GM12878 (cell line): ENCODE measurements around the gene TRIM3. TPM values are rescaled to one million over a fixed set of nuclear protein-coding genes. Genes with fewer than 3 reads are reported as not detected.

Experiments
- ATAC-seq: fragments of 200-7000 bp; cut with Tn5 transposase; 3 replicates; pipeline ENCODE4 v1.9.1; 2020; ENCODE audit warnings: mild to moderate bottlenecking, moderate library complexity
- BruUV-seq: library from RNA; stranded (reverse); fragments of 400-500 nt; replicated peaks from 2 replicates; lab custom pipeline; 2021; lab: Mats Ljungman, UMichigan
- CTCF ChIA-PET: fragments of 300-600 bp; sonication (Branson Sonifier 250); formaldehyde crosslinking; extraction: SDS; loops from one replicate; lab custom pipeline; 2021; ENCODE audit warnings: inconsistent platforms; lab: Yijun Ruan, JAX
- POLR2A ChIA-PET: fragments of 350-600 bp; formaldehyde crosslinking; extraction: SDS; loops from one replicate; lab custom pipeline; 2021; ENCODE audit warnings: inconsistent platforms; lab: Charles Lee
- RAD21 ChIA-PET: fragments of 300-600 bp; sonication (Branson Sonifier 250); formaldehyde crosslinking; loops from one replicate; lab custom pipeline; 2023; ENCODE audit warnings: antibody characterized with exemption; ENCODE audit not compliant: unreplicated experiment; lab: Charles Lee
- SMC1A ChIA-PET: fragments of 300-600 bp; sonication (Branson Sonifier 250); formaldehyde crosslinking; loops from one replicate; lab custom pipeline; 2023; ENCODE audit not compliant: unreplicated experiment, uncharacterized antibody; lab: Charles Lee
- DNase-seq: peaks from one replicate; pipeline ENCODE4 v3.0.0-alpha.2; 2011; ENCODE audit warnings: low read depth, low spot score
- FAIRE-seq: peaks from 3 replicates; lab custom pipeline; 2011; peaks lifted over from hg19 to GRCh38; lab: Jason Lieb, UNC
- H2AFZ ChIP-seq: 2 replicates; pipeline ENCODE4 v1.6.0; 2011; ENCODE audit warnings: low read depth, low read length, control low read depth; ENCODE audit not compliant: control insufficient read depth
- H3K27ac ChIP-seq: 2 replicates; pipeline ENCODE4 v1.5.1; 2011; ENCODE audit warnings: control low read depth; ENCODE audit not compliant: control insufficient read depth, insufficient read depth
- H3K27me3 ChIP-seq, 2 experiments: replicated peaks in 1 of 2; 2 replicates each; pipeline versions ENCODE4 v1.6.0 to v1.6.1; 2011; ENCODE audit warnings: low read length in 1 of 2; ENCODE audit not compliant: control insufficient read depth in 2 of 2, insufficient read depth in 2 of 2
- H3K36me3 ChIP-seq, 2 experiments: 2 replicates each; pipeline ENCODE4 v1.5.1; 2011; ENCODE audit warnings: low read length in 1 of 2; ENCODE audit not compliant: control insufficient read depth in 2 of 2, insufficient read depth in 2 of 2
- H3K4me1 ChIP-seq: 2 replicates; pipeline ENCODE4 v1.6.1; 2011; ENCODE audit warnings: mild to moderate bottlenecking, low read length, moderate library complexity, mixed read lengths; ENCODE audit not compliant: control insufficient read depth, insufficient read depth
- H3K4me2 ChIP-seq: 2 replicates; pipeline ENCODE4 v1.6.0; 2011; ENCODE audit warnings: control low read depth; ENCODE audit not compliant: control insufficient read depth, insufficient read depth
- H3K4me3 ChIP-seq: fragments of 200-600 bp; sonication (generic); 2 replicates; pipeline ENCODE4 v1.5.1; 2016
- H3K79me2 ChIP-seq: 2 replicates; pipeline ENCODE4 v1.6.0; 2011; ENCODE audit warnings: low read length; ENCODE audit not compliant: control insufficient read depth, insufficient read depth
- H3K9ac ChIP-seq: 2 replicates; pipeline ENCODE4 v1.8.0; 2011; ENCODE audit warnings: low read length, control low read depth, mixed read lengths; ENCODE audit not compliant: control insufficient read depth, insufficient read depth
- H3K9me3 ChIP-seq: replicated peaks from 3 replicates; pipeline ENCODE4 v1.5.1; 2011; ENCODE audit warnings: mild to moderate bottlenecking, low read length; ENCODE audit not compliant: control insufficient read depth, insufficient read depth
- H4K20me1 ChIP-seq: 2 replicates; pipeline ENCODE4 v1.6.0; 2011; ENCODE audit not compliant: control insufficient read depth, insufficient read depth
- CBX3 ChIP-seq: fragments of 200-600 bp; sonication (generic); IDR thresholded peaks from 2 replicates; pipeline ENCODE4 v1.6.1; 2016; ENCODE audit warnings: low read depth, borderline replicate concordance
- PKNOX1 ChIP-seq: fragments of 450-650 bp; IDR thresholded peaks from 2 replicates; pipeline ENCODE4 v1.6.1; 2016; ENCODE audit warnings: mild to moderate bottlenecking
- ZBTB11 ChIP-seq: fragments of 450-650 bp; formaldehyde crosslinking; IDR thresholded peaks from 2 replicates; pipeline ENCODE4 v1.5.0; 2022; ENCODE audit warnings: mild to moderate bottlenecking, missing genetic modification characterization
- WGBS: methylation state at CpG from one replicate; pipeline ENCODE4 v1.1.6; 2016; ENCODE audit warnings: low lambda C conversion rate; ENCODE audit not compliant: insufficient replicate concordance, insufficient coverage; ENCODE audit errors: missing lambda C conversion rate; 5-methylcytosine and 5-hydroxymethylcytosine counted together
- in situ Hi-C: fragments of 300-500 bp; cut with MboI; formaldehyde crosslinking; loops from 9 replicates; pipeline ENCODE4 v1.14.3; 2018; ENCODE audit warnings: mixed read lengths
- intact Hi-C: fragments of 100-400 bp; cut with micrococcal nuclease; formaldehyde crosslinking; loops from one replicate; pipeline ENCODE4 v1.14.2; 2022; ENCODE audit not compliant: unreplicated experiment
- polyA plus RNA-seq, 11 experiments: library from polyadenylated mRNA; depleted of rRNA in 4 of 11; unstranded in 6 of 11; stranded (reverse) in 5 of 11; fragments of >200 nt; fragmentation: Nextera tagmentation in 4 of 11; fragmentation: Illumina TruSeq in 1 of 11; extraction: Ambion mirVana in 4 of 11; extraction: Trizol in 1 of 11; gene quantifications; 1 replicate in 1 of 11; 2 replicates in 10 of 11; pipeline versions ENCODE4 v1.2.1 to v1.2.3, GENCODE V29; 2011 to 2016; ENCODE audit warnings: inconsistent platforms in 2 of 11, missing spikeins in 2 of 11, low read depth in 1 of 11
- total RNA-seq, 4 experiments: library from RNA; depleted of rRNA in 3 of 4; stranded (reverse); fragments of >200 nt in 3 of 4; fragmentation: Illumina TruSeq in 1 of 4; extraction: Trizol in 1 of 4; gene quantifications; 2 replicates each; pipeline versions ENCODE4 v1.2.1 to v1.2.3, GENCODE V29; 2013 to 2021
- TF ChIP-seq, protein P1 (sequence below): IDR thresholded peaks from 2 replicates; pipeline ENCODE4 v1.6.1; 2012; ENCODE audit warnings: improper control_type of control experiment, low read depth, low read length; ENCODE audit not compliant: insufficient replicate concordance

The TRIM3 gene
- total and polyA plus RNA-seq, 10 of the 15 experiments (the other 5 are each of a cell fraction or from before 2014, with no cell fraction given): 0.34 to 11.8 (median 4.8) TPM

- in situ Hi-C loops: no loop called here
- Histone ChIP-seq H3K9me3 (no peaks in the 10 kb centered on the region; the same call in 2 of the 3 replicates), H2AFZ (no peak overlapping the region), H3K4me2 (no peak overlapping the region), H3K9ac (no peak overlapping the region), H3K36me3 (peaks cover 0 to 6% of the 10 kb centered on the region in 2 experiments; a peak in 1 of 4 replicates), H3K79me2 (no peaks in the 10 kb centered on the region), H3K27me3 (no peaks in the 10 kb centered on the region), H3K4me3 (no peak overlapping the region), H3K4me1 (no peaks in the 10 kb centered on the region), H4K20me1 (no peaks in the 10 kb centered on the region), H3K27ac (no peak overlapping the region)
- ATAC-seq (no peak), FAIRE-seq (no peak), DNase-seq (no peak)
- intact Hi-C loops: no loop called here
- ChIA-PET RAD21 (interaction anchor here (1.2 kb wide), 1 partner anchor 141 kb away, joined by 7 read pairs; no protein-coding TSS in a partner anchor), SMC1A (interaction anchor here (1.5 kb wide), 1 partner anchor 99 kb away, joined by 3 read pairs; the partner anchor contains the start of gene TPP1), POLR2A (interaction anchor here (0.6 kb wide), 1 partner anchor 165 kb away, joined by 6 read pairs; no protein-coding TSS in a partner anchor), CTCF (interaction anchor here (0.7 to 3.1 kb wide), 4 partner anchors 11 to 235 kb away, joined by 3 to 10 read pairs (median 6); no protein-coding TSS in a partner anchor)
- no TSS peak for BruUV-seq
- WGBS: 93% methylated on average over 3 of the region's 3 CpGs
- TF ChIP-seq PKNOX1 (no peak), CBX3 (no peak), ZBTB11 (CRISPR knock-in tag) (no peak)
- TF ChIP-seq, protein P1, sequence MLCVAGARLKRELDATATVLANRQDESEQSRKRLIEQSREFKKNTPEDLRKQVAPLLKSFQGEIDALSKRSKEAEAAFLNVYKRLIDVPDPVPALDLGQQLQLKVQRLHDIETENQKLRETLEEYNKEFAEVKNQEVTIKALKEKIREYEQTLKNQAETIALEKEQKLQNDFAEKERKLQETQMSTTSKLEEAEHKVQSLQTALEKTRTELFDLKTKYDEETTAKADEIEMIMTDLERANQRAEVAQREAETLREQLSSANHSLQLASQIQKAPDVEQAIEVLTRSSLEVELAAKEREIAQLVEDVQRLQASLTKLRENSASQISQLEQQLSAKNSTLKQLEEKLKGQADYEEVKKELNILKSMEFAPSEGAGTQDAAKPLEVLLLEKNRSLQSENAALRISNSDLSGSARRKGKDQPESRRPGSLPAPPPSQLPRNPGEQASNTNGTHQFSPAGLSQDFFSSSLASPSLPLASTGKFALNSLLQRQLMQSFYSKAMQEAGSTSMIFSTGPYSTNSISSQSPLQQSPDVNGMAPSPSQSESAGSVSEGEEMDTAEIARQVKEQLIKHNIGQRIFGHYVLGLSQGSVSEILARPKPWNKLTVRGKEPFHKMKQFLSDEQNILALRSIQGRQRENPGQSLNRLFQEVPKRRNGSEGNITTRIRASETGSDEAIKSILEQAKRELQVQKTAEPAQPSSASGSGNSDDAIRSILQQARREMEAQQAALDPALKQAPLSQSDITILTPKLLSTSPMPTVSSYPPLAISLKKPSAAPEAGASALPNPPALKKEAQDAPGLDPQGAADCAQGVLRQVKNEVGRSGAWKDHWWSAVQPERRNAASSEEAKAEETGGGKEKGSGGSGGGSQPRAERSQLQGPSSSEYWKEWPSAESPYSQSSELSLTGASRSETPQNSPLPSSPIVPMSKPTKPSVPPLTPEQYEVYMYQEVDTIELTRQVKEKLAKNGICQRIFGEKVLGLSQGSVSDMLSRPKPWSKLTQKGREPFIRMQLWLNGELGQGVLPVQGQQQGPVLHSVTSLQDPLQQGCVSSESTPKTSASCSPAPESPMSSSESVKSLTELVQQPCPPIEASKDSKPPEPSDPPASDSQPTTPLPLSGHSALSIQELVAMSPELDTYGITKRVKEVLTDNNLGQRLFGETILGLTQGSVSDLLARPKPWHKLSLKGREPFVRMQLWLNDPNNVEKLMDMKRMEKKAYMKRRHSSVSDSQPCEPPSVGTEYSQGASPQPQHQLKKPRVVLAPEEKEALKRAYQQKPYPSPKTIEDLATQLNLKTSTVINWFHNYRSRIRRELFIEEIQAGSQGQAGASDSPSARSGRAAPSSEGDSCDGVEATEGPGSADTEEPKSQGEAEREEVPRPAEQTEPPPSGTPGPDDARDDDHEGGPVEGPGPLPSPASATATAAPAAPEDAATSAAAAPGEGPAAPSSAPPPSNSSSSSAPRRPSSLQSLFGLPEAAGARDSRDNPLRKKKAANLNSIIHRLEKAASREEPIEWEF: no peak
Observed at GRCh38 chr11:6520265-6520664, 46.5 kb upstream of the TRIM3 start.
